Amygdala (tissue), 56 donors: Measurements from ENCODE around the gene PHF2.

Experiments
- DNase-seq, 56 donors: peaks; one replicate each; lab custom pipeline; 2025; lab: John Stamatoyannopoulos, UW

The PHF2 gene

GRCh38 chr9:93686127-93686879, 109.9 kb downstream of the PHF2 start:
- DNase-seq, result no peak

- DNase-seq, result no peak
Observed at GRCh38 chr9:93686880-93687236, 110.5 kb downstream of the PHF2 start.

- DNase-seq, result no peak
Observed at GRCh38 chr9:93690618-93691017, 114.2 kb downstream of the PHF2 start.

- DNase-seq, result no peak
Observed at GRCh38 chr9:93693129-93693528, 116.7 kb downstream of the PHF2 start.

GRCh38 chr9:93697352-93698139, 121.2 kb downstream of the PHF2 start:
- no peak for DNase-seq

GRCh38 chr9:93698140-93698908, 121.9 kb downstream of the PHF2 start:
- DNase-seq, result no peak

- DNase-seq, result no peak
Observed at GRCh38 chr9:93699650-93700049, 123.3 kb downstream of the PHF2 start.

GRCh38 chr9:93701494-93702218, 125.3 kb downstream of the PHF2 start:
- no peak for DNase-seq

- no peak for DNase-seq
Observed at GRCh38 chr9:93702261-93702660, 125.9 kb downstream of the PHF2 start.

- DNase-seq, result no peak
Observed at GRCh38 chr9:93708289-93708986, 132.1 kb downstream of the PHF2 start.

GRCh38 chr9:93708987-93709302, 132.6 kb downstream of the PHF2 start:
- no peak for DNase-seq

GRCh38 chr9:93709600-93710369, 133.4 kb downstream of the PHF2 start:
- DNase-seq, result no peak

- no peak for DNase-seq
Observed at GRCh38 chr9:93710370-93710723, 134.0 kb downstream of the PHF2 start.

- no peak for DNase-seq
Observed at GRCh38 chr9:93711002-93711401, 134.6 kb downstream of the PHF2 start.

- no peak for DNase-seq
Observed at GRCh38 chr9:93712896-93713295, 136.5 kb downstream of the PHF2 start.

- DNase-seq, result no peak
Observed at GRCh38 chr9:93713716-93714115, 137.3 kb downstream of the PHF2 start.

- no peak for DNase-seq
Observed at GRCh38 chr9:93721417-93721965, 145.1 kb downstream of the PHF2 start.

GRCh38 chr9:93724852-93725251, 148.5 kb downstream of the PHF2 start:
- no peak for DNase-seq

- DNase-seq, result no peak
Observed at GRCh38 chr9:93725382-93725781, 149.0 kb downstream of the PHF2 start.
